Measurements from ENCODE around the gene INTS4.
"Not testable (repeated sequence)": the region's sequence is repeated elsewhere in the genome, so short reads cannot be mapped to it uniquely, and the experiment has no call there.

Gene INTS4

GRCh38 chr11:77981346-77981947 is 13.0 kb downstream of the INTS4 start:
- no peak for DNase-seq
- Mint-ChIP-seq H3K27me3 (ENCODE audit: low read depth, poor library complexity) (no peaks in the 10 kb centered on the region), H3K4me1 (no peaks in the 10 kb centered on the region), H3K36me3 (ENCODE audit: low read depth) (peaks cover 69% of the 10 kb centered on the region), H3K4me3 (no peak overlapping the region), H3K9me3 (peaks cover 6% of the 10 kb centered on the region), H3K27ac (no peak overlapping the region)
- TF ChIP-seq CTCF (IDR thresholded peaks at IDR 0.05), result no peak

GRCh38 chr11:77968337-77968736 is 26.1 kb downstream of the INTS4 start:
- no peak overlapping the region for H3K4me3 Mint-ChIP-seq
- peaks cover 39% of the 10 kb centered on the region for H3K36me3 Mint-ChIP-seq (ENCODE audit: low read depth)
- DNase-seq, result no peak
- peaks cover 2% of the 10 kb centered on the region for H3K27me3 Mint-ChIP-seq (ENCODE audit: low read depth, poor library complexity)
- H3K27ac Mint-ChIP-seq, result no peak overlapping the region
- H3K9me3 Mint-ChIP-seq, result peaks cover 4% of the 10 kb centered on the region
- no peaks in the 10 kb centered on the region for H3K4me1 Mint-ChIP-seq
- no peak for TF ChIP-seq CTCF (IDR thresholded peaks at IDR 0.05)

DNA sequence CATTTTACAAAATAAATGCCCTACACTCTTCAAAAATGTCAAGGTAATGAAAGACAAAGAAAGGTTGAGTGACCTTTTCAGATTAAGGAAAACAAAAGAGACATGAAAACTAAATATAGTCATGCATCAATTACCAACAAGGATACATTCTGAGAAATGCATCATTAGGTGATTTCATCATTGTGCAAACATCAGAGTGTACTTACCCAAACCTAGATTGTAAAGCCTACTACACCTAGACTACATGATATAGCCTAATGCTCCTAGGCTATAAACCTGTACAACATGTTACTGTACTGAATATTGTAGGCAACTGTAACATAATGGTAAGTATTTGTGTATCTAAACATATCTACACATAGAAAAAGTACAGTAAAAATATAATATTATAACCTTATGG is 26.7 kb downstream of the INTS4 start:
- no peak for TF ChIP-seq CTCF (IDR thresholded peaks at IDR 0.05)
- H3K36me3 Mint-ChIP-seq (ENCODE audit: low read depth), result peaks cover 34% of the 10 kb centered on the region
- no peaks in the 10 kb centered on the region for H3K4me1 Mint-ChIP-seq
- H3K4me3 Mint-ChIP-seq, result no peak overlapping the region
- H3K9me3 Mint-ChIP-seq, result no peaks in the 10 kb centered on the region
- no peak for DNase-seq
- peaks cover 2% of the 10 kb centered on the region for H3K27me3 Mint-ChIP-seq (ENCODE audit: low read depth, poor library complexity)
- no peak overlapping the region for H3K27ac Mint-ChIP-seq

DNA sequence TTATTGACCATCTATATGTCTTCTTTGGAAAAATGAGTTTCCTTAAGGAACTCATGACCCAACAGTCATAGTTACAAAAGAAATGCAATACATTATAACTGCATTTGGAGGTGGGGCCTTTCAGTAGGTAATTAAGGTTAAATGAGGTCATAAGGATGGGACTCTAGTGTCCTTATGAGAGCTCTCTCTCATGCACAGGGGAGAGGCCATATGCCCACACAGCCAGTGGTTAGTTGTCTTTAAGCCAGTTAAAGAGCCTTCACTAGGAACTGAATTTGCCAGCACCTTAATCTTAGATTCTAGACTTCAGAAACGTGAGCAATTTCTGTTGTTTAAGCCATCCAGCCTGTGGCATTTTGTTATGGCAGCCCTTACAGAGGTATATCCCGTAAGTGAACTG is 27.3 kb downstream of the INTS4 start:
- peaks cover 30% of the 10 kb centered on the region for H3K36me3 Mint-ChIP-seq (ENCODE audit: low read depth)
- no peak overlapping the region for H3K4me3 Mint-ChIP-seq
- no peak overlapping the region for H3K27ac Mint-ChIP-seq

DNA sequence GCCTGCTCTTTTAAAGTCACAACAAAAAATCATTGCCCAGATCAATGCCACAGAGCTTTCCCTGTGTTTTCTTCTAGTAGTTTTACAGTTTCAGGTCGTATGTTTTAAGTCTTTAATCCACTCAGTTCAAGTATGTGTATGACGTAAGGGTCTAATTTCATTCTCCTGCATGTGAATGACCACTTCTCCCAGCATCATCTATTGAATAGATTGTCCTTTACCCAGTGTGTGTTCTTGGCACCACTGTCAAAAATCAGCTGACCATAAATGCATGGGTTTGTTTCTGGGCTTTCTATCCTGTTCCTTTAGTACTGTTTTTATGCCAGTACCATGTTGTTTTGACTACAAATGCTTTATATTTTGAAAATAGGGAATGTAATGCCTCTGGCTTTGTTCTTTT is 28.1 kb downstream of the INTS4 start:
- Mint-ChIP-seq H3K4me3 (no peak overlapping the region), H3K9me3 (no peaks in the 10 kb centered on the region), H3K27ac (no peak overlapping the region), H3K27me3 (ENCODE audit: low read depth, poor library complexity) (peaks cover 2% of the 10 kb centered on the region), H3K4me1 (no peaks in the 10 kb centered on the region), H3K36me3 (ENCODE audit: low read depth) (peaks cover 22% of the 10 kb centered on the region)
- no peak for TF ChIP-seq CTCF (IDR thresholded peaks at IDR 0.05)
- no peak for DNase-seq

More for the DNA sequence above, 27.3 kb downstream of the INTS4 start:
- no peak for TF ChIP-seq CTCF (IDR thresholded peaks at IDR 0.05)
- H3K27me3 Mint-ChIP-seq (ENCODE audit: low read depth, poor library complexity), result peaks cover 2% of the 10 kb centered on the region
- H3K9me3 Mint-ChIP-seq, result no peaks in the 10 kb centered on the region
- H3K4me1 Mint-ChIP-seq, result no peaks in the 10 kb centered on the region
- no peak for DNase-seq

DNA sequence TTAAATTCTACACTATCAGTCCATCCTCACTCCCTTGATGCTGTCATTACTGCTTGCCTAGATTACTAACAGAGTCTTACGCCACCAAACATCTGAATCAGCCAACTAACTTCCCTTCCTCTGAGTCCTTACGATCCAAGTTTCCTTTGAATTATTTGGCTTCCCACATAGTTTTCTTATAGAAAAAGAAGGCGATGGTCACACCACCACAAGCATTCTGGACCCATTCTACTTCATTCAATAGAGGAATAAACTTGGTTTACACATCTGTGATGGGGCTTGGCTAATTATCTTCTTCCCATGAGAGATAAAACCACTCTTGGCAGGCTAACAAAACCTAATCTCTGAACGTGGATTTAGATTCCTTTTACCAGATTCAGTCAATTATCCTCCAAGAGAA is 35.0 kb downstream of the INTS4 start:
- no peaks in the 10 kb centered on the region for H3K4me1 Mint-ChIP-seq
- DNase-seq, result no peak
- H3K36me3 Mint-ChIP-seq (ENCODE audit: low read depth), result peaks cover 40% of the 10 kb centered on the region
- no peaks in the 10 kb centered on the region for H3K27me3 Mint-ChIP-seq (ENCODE audit: low read depth, poor library complexity)
- no peak for TF ChIP-seq CTCF (IDR thresholded peaks at IDR 0.05)
- peak overlapping the region; percentile 38 for H3K27ac Mint-ChIP-seq
- peaks cover under 1% of the 10 kb centered on the region for H3K9me3 Mint-ChIP-seq
- H3K4me3 Mint-ChIP-seq, result no peak overlapping the region

GRCh38 chr11:77958583-77959177 is 35.8 kb downstream of the INTS4 start:
- H3K36me3 Mint-ChIP-seq (ENCODE audit: low read depth), result peaks cover 47% of the 10 kb centered on the region
- H3K27me3 Mint-ChIP-seq (ENCODE audit: low read depth, poor library complexity); H3K27ac Mint-ChIP-seq; H3K4me1 Mint-ChIP-seq; DNase-seq; H3K4me3 Mint-ChIP-seq; H3K9me3 Mint-ChIP-seq: not testable (repeated sequence)

- not testable (repeated sequence) for H3K27me3 Mint-ChIP-seq (ENCODE audit: low read depth, poor library complexity); DNase-seq; H3K27ac Mint-ChIP-seq; H3K4me1 Mint-ChIP-seq; H3K9me3 Mint-ChIP-seq; H3K4me3 Mint-ChIP-seq
- H3K36me3 Mint-ChIP-seq (ENCODE audit: low read depth), result peaks cover 35% of the 10 kb centered on the region
Measured at GRCh38 chr11:77943296-77943695, 51.2 kb downstream of the INTS4 start.

GRCh38 chr11:77942465-77942864 is 52.0 kb downstream of the INTS4 start:
- peaks cover 28% of the 10 kb centered on the region for H3K36me3 Mint-ChIP-seq (ENCODE audit: low read depth)
- DNase-seq; H3K4me3 Mint-ChIP-seq; H3K9me3 Mint-ChIP-seq; H3K27ac Mint-ChIP-seq; H3K4me1 Mint-ChIP-seq; H3K27me3 Mint-ChIP-seq (ENCODE audit: low read depth, poor library complexity): not testable (repeated sequence)

Data from nephron progenitor cell (in vitro differentiated cells).